ENCODE measurements around the gene FAM25A. TPM values are rescaled to one million over a fixed set of nuclear protein-coding genes. Genes with fewer than 3 reads are reported as not detected.
"Not testable (repeated sequence)": the region's sequence is repeated elsewhere in the genome, so short reads cannot be mapped to it uniquely, and the experiment has no call there.

The FAM25A gene
- total RNA-seq, 1 experiment from 2014 or later: 11.4 TPM

GRCh38 chr10:87000491-87000890, 19.6 kb upstream of the FAM25A start:
- Histone ChIP-seq H3K27ac (no peak overlapping the region), H4K20me1 (ENCODE audit: insufficient read depth) (no peaks in the 10 kb centered on the region), H3K36me3 (ENCODE audit: low read depth) (no peaks in the 10 kb centered on the region), H3K9me2 (ENCODE audit: insufficient read depth) (no peaks in the 10 kb centered on the region), H3K4me2 (no peak overlapping the region), H3K4me1 (replicated peaks; ENCODE audit: insufficient read depth) (peaks cover 6% of the 10 kb centered on the region), H2AFZ (no peak overlapping the region), H3F3A (ENCODE audit: insufficient read depth, low read depth) (no peaks in the 10 kb centered on the region), H3K9me3 (ENCODE audit: insufficient read depth, low read depth) (no peaks in the 10 kb centered on the region), H3K4me3 (no peak overlapping the region), H3K79me2 (ENCODE audit: low read depth) (no peaks in the 10 kb centered on the region), H3K27me3 (ENCODE audit: insufficient read depth, low read depth) (no peaks in the 10 kb centered on the region)
- CTCF ChIA-PET: no interaction called here
- no peak for DNase-seq
- no TSS peak for BruUV-seq (replicated peaks)
- no peak for TF ChIP-seq EZH2 (IDR thresholded peaks at IDR 0.05; ENCODE audit: low read depth)
- no peak for TF ChIP-seq CTCF (conservative IDR thresholded peaks at IDR 0.05)
- intact Hi-C loops (cut with micrococcal nuclease; ENCODE audit: unreplicated experiment): no loop called here
- POLR2A ChIA-PET (ENCODE audit: unreplicated experiment): interaction anchor here (0.7 kb wide), 1 partner anchor 237 kb away, joined by 5 read pairs; no protein-coding TSS in a partner anchor

GRCh38 chr10:87007124-87007523, 13.0 kb upstream of the FAM25A start:
- BruUV-seq (replicated peaks); H3K27me3 ChIP-seq (ENCODE audit: insufficient read depth, low read depth); DNase-seq; H3K4me1 ChIP-seq (replicated peaks; ENCODE audit: insufficient read depth); H3K27ac ChIP-seq; intact Hi-C loops (cut with micrococcal nuclease; ENCODE audit: unreplicated experiment); POLR2A ChIA-PET (ENCODE audit: unreplicated experiment); CTCF ChIA-PET; H3K9me2 ChIP-seq (ENCODE audit: insufficient read depth); H4K20me1 ChIP-seq (ENCODE audit: insufficient read depth); H2AFZ ChIP-seq; H3K4me2 ChIP-seq; H3F3A ChIP-seq (ENCODE audit: insufficient read depth, low read depth); H3K9me3 ChIP-seq (ENCODE audit: insufficient read depth, low read depth); H3K36me3 ChIP-seq (ENCODE audit: low read depth); H3K79me2 ChIP-seq (ENCODE audit: low read depth); H3K4me3 ChIP-seq: not testable (repeated sequence)

GRCh38 chr10:87007674-87008073, 12.4 kb upstream of the FAM25A start:
- H3K9me3 ChIP-seq (ENCODE audit: insufficient read depth, low read depth); H3F3A ChIP-seq (ENCODE audit: insufficient read depth, low read depth); H3K4me3 ChIP-seq; H3K9me2 ChIP-seq (ENCODE audit: insufficient read depth); H3K4me2 ChIP-seq; POLR2A ChIA-PET (ENCODE audit: unreplicated experiment); H2AFZ ChIP-seq; CTCF ChIA-PET; H3K79me2 ChIP-seq (ENCODE audit: low read depth); BruUV-seq (replicated peaks); H3K27ac ChIP-seq; H3K36me3 ChIP-seq (ENCODE audit: low read depth); H4K20me1 ChIP-seq (ENCODE audit: insufficient read depth); H3K4me1 ChIP-seq (replicated peaks; ENCODE audit: insufficient read depth); H3K27me3 ChIP-seq (ENCODE audit: insufficient read depth, low read depth); DNase-seq; intact Hi-C loops (cut with micrococcal nuclease; ENCODE audit: unreplicated experiment): not testable (repeated sequence)

- H3F3A ChIP-seq (ENCODE audit: insufficient read depth, low read depth); H3K27ac ChIP-seq; intact Hi-C loops (cut with micrococcal nuclease; ENCODE audit: unreplicated experiment); H3K4me3 ChIP-seq; H3K36me3 ChIP-seq (ENCODE audit: low read depth); POLR2A ChIA-PET (ENCODE audit: unreplicated experiment); H3K4me1 ChIP-seq (replicated peaks; ENCODE audit: insufficient read depth); H4K20me1 ChIP-seq (ENCODE audit: insufficient read depth); BruUV-seq (replicated peaks); H3K9me2 ChIP-seq (ENCODE audit: insufficient read depth); H3K27me3 ChIP-seq (ENCODE audit: insufficient read depth, low read depth); H2AFZ ChIP-seq; H3K4me2 ChIP-seq; H3K9me3 ChIP-seq (ENCODE audit: insufficient read depth, low read depth); CTCF ChIA-PET; H3K79me2 ChIP-seq (ENCODE audit: low read depth): not testable (repeated sequence)
- DNase-seq: peak in 1 of 2 experiments; percentile 41
Measured at GRCh38 chr10:87008303-87008702, 11.8 kb upstream of the FAM25A start.

GRCh38 chr10:87009134-87009696, 10.9 kb upstream of the FAM25A start:
- H3F3A ChIP-seq (ENCODE audit: insufficient read depth, low read depth); H3K9me2 ChIP-seq (ENCODE audit: insufficient read depth); H3K4me2 ChIP-seq; H4K20me1 ChIP-seq (ENCODE audit: insufficient read depth); CTCF ChIA-PET; intact Hi-C loops (cut with micrococcal nuclease; ENCODE audit: unreplicated experiment); H3K9me3 ChIP-seq (ENCODE audit: insufficient read depth, low read depth); H3K27ac ChIP-seq; H3K4me1 ChIP-seq (replicated peaks; ENCODE audit: insufficient read depth); DNase-seq; H3K27me3 ChIP-seq (ENCODE audit: insufficient read depth, low read depth); H3K79me2 ChIP-seq (ENCODE audit: low read depth); POLR2A ChIA-PET (ENCODE audit: unreplicated experiment); H3K4me3 ChIP-seq; H2AFZ ChIP-seq; H3K36me3 ChIP-seq (ENCODE audit: low read depth); BruUV-seq (replicated peaks): not testable (repeated sequence)

- intact Hi-C loops (cut with micrococcal nuclease; ENCODE audit: unreplicated experiment); H3K4me3 ChIP-seq; CTCF ChIA-PET; H3K79me2 ChIP-seq (ENCODE audit: low read depth); H3K9me2 ChIP-seq (ENCODE audit: insufficient read depth); H3K27ac ChIP-seq; H3K27me3 ChIP-seq (ENCODE audit: insufficient read depth, low read depth); POLR2A ChIA-PET (ENCODE audit: unreplicated experiment); DNase-seq; H3F3A ChIP-seq (ENCODE audit: insufficient read depth, low read depth); H4K20me1 ChIP-seq (ENCODE audit: insufficient read depth); H3K9me3 ChIP-seq (ENCODE audit: insufficient read depth, low read depth); H3K4me2 ChIP-seq; H3K36me3 ChIP-seq (ENCODE audit: low read depth); H2AFZ ChIP-seq; BruUV-seq (replicated peaks): not testable (repeated sequence)
- peaks cover 13% of the 10 kb centered on the region for H3K4me1 ChIP-seq (replicated peaks; ENCODE audit: insufficient read depth)
Measured at GRCh38 chr10:87013528-87013927, 6.6 kb upstream of the FAM25A start.
